ENCODE data around the gene PARD3B. TPM values are rescaled to one million over a fixed set of nuclear protein-coding genes. Genes with fewer than 3 reads are reported as not detected.

The PARD3B gene
- polyA plus RNA-seq, 1 donor: 14.0 TPM

DNA sequence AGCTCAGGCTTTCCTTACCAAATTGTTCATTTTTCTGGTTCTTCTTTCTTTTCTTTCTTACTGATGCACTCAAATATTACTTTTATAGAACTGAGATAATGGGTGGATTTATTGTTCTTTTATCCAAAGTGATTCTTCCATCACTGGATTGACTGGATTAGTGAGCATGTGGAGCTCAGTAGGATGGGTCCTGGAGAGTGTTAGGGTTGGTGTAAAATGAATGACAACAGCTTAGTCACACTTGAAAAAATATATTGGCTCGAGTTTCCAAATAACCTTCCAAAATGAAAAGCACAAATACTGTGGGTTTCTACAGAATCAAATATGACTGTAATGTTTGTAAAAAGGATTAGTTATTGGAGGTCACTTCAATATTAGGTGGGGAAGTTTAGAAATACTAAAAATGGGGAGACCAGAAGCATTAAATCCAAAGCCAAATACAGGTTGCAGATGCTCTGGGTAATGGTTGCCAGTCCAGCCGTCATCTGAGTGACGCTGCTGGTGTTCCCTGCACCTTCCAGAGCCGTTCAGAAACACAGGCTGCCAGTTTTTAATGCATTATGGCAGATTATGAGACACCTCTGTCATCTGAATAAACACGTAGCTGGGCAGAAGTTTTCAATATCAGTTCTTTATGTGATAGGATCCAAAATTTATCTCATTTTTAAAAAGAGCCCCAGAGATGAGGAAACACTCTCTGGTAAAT lies 842.2 kb downstream of the PARD3B start:
- DNase-seq: no peak
- 100% methylated on average over 1 of the region's 5 CpGs for WGBS (ENCODE audit: insufficient coverage, low lambda C conversion rate)
- no peaks in the 10 kb centered on the region for H3K27me3 ChIP-seq (ENCODE audit: control insufficient read depth, insufficient read depth, low read length)
- H3K27ac ChIP-seq (ENCODE audit: low read length): no peak overlapping the region
- H3K4me3 ChIP-seq (ENCODE audit: low read length): no peak overlapping the region
- no peaks in the 10 kb centered on the region for H3K9me3 ChIP-seq (ENCODE audit: control insufficient read depth, low read depth, low read length)
- H3K4me1 ChIP-seq (ENCODE audit: control insufficient read depth, insufficient read depth, low read length): no peaks in the 10 kb centered on the region
- no peaks in the 10 kb centered on the region for H3K36me3 ChIP-seq (ENCODE audit: control insufficient read depth, insufficient read depth, low read length)

DNA sequence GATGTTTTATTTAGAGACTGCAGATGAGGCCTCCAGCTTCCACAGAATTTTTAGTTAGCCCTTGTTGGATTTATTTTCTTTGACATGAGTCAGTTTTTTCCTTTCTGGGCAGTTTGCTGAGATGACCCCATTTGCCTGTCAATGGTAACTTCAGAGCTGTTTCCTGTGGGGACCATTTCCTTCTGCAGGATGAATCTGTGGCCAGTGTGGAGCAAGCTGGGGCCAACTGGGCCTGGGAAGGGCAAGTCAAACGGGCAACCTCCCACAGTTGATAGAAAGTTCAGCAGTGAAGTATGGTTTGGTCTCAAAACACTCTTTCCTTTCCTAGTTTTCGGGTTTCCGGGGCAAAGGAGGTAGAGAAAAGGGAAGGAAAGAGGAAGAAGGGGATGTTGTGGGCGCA lies 845.6 kb downstream of the PARD3B start:
- Histone ChIP-seq H3K4me3 (ENCODE audit: low read length) (no peak overlapping the region), H3K36me3 (ENCODE audit: control insufficient read depth, insufficient read depth, low read length) (no peaks in the 10 kb centered on the region), H3K27me3 (ENCODE audit: control insufficient read depth, insufficient read depth, low read length) (no peaks in the 10 kb centered on the region), H3K9me3 (ENCODE audit: control insufficient read depth, low read depth, low read length) (no peaks in the 10 kb centered on the region), H3K27ac (ENCODE audit: low read length) (no peak overlapping the region), H3K4me1 (ENCODE audit: control insufficient read depth, insufficient read depth, low read length) (no peaks in the 10 kb centered on the region)
- no CpG with 5 or more reads among the region's 4 CpGs for WGBS (ENCODE audit: insufficient coverage, low lambda C conversion rate)
- no peak for DNase-seq

DNA sequence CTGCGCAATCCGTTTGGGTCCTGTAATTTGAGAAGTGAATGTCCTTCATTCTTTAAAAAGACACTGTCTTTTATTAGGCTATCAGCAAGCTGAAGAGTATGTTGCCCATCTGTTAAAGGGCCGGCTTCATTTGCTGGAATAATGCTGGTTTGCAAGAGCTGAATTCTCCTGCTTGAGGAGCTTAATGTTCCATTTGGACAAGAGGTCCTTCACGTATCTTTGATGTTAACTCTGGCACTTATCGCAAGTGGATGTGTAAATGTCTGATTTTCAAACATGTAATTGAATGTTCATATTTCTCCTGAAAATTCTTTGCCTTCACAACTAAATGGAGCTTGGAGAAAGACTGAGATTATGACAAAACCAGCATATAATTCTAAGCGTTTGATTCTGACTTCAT lies 856.2 kb downstream of the PARD3B start:
- H3K4me3 ChIP-seq (ENCODE audit: low read length): no peak overlapping the region
- no peaks in the 10 kb centered on the region for H3K36me3 ChIP-seq (ENCODE audit: control insufficient read depth, insufficient read depth, low read length)
- DNase-seq: no peak
- H3K27ac ChIP-seq (ENCODE audit: low read length): no peak overlapping the region
- peaks cover 8% of the 10 kb centered on the region for H3K4me1 ChIP-seq (ENCODE audit: control insufficient read depth, insufficient read depth, low read length)
- no peaks in the 10 kb centered on the region for H3K27me3 ChIP-seq (ENCODE audit: control insufficient read depth, insufficient read depth, low read length)
- 38% methylated on average over 2 of the region's 6 CpGs for WGBS (ENCODE audit: insufficient coverage, low lambda C conversion rate)
- no peaks in the 10 kb centered on the region for H3K9me3 ChIP-seq (ENCODE audit: control insufficient read depth, low read depth, low read length)

DNA sequence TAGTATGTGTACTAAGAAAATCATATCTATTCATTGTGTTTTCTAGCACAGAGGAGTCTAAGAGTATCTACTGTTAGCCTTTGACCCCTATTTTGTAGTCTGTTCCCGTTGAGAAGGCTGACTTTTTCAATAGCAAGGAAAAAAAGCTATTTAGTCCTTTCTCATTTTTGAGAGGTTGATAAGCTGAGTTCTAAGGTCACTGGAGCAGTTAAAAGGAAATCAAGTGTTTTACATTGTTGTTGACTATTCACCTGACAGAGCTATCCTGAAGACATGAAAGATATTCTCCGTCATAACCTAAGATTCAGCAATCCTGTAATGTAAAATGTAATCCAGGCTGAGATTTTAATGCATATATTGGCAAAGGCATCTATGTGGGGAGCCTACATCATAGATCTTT lies 856.7 kb downstream of the PARD3B start:
- H3K27me3 ChIP-seq (ENCODE audit: control insufficient read depth, insufficient read depth, low read length): no peaks in the 10 kb centered on the region
- H3K27ac ChIP-seq (ENCODE audit: low read length): peak overlapping the region; percentile 23
- no peak overlapping the region for H3K4me3 ChIP-seq (ENCODE audit: low read length)
- WGBS (ENCODE audit: insufficient coverage, low lambda C conversion rate): no CpG with 5 or more reads among the region's 2 CpGs
- H3K4me1 ChIP-seq (ENCODE audit: control insufficient read depth, insufficient read depth, low read length): peaks cover 8% of the 10 kb centered on the region
- H3K36me3 ChIP-seq (ENCODE audit: control insufficient read depth, insufficient read depth, low read length): no peaks in the 10 kb centered on the region
- no peaks in the 10 kb centered on the region for H3K9me3 ChIP-seq (ENCODE audit: control insufficient read depth, low read depth, low read length)
- peak; percentile 13 to 75 for DNase-seq

DNA sequence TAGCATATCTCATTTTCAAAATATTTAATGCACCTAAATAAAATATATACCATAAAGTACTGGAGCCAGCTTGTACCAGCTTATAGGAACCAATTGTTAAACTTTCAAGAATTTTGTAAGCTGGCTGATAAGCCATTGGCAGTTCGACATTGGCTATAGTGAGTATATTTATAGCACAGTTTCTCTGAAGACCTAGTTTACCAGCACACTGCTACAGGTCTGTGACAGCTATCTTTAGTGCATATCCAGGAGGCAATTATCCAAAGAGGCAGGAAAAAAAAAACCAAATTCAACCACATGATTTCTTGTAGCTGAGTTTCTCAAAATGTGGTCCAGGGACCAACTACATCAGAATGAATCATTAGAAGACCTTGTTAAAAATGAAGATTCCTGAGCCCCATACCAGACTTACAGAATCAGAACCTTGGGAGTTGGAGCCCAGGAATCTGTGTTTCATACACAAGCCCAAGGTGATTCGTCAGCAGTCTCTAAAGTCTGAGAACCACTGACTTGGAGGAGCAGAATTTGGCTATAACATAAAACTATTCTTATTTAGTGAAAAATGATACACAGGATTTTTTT lies 858.1 kb downstream of the PARD3B start:
- no peaks in the 10 kb centered on the region for H3K9me3 ChIP-seq (ENCODE audit: control insufficient read depth, low read depth, low read length)
- peaks cover 8% of the 10 kb centered on the region for H3K4me1 ChIP-seq (ENCODE audit: control insufficient read depth, insufficient read depth, low read length)
- H3K36me3 ChIP-seq (ENCODE audit: control insufficient read depth, insufficient read depth, low read length): no peaks in the 10 kb centered on the region
- no peak overlapping the region for H3K4me3 ChIP-seq (ENCODE audit: low read length)
- WGBS (ENCODE audit: insufficient coverage, low lambda C conversion rate): no CpG with 5 or more reads among the region's 2 CpGs
- DNase-seq: no peak
- H3K27me3 ChIP-seq (ENCODE audit: control insufficient read depth, insufficient read depth, low read length): no peaks in the 10 kb centered on the region
- no peak overlapping the region for H3K27ac ChIP-seq (ENCODE audit: low read length)

DNA sequence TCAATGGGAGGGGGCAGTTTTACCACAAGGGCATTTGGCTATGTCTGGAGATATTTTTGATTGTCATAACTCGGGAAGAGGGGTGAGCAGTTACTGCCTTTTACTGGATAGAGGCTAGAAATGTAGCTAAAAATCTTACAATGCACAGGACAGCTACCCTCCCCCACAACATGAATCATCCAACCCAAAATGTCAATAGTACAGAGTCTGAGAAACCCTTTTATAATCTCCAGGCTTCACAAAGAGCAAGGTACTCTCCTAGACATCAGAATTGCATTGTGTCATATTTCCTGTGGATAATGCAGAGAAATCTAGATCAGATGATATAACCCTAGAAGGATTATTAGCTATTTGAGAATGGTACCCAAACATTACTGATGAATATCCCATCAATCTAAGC lies 859.9 kb downstream of the PARD3B start:
- no peaks in the 10 kb centered on the region for H3K9me3 ChIP-seq (ENCODE audit: control insufficient read depth, low read depth, low read length)
- H3K4me1 ChIP-seq (ENCODE audit: control insufficient read depth, insufficient read depth, low read length): peaks cover 8% of the 10 kb centered on the region
- no peak overlapping the region for H3K27ac ChIP-seq (ENCODE audit: low read length)
- DNase-seq: peak in 1 of 2 donors; percentile 5
- no peaks in the 10 kb centered on the region for H3K36me3 ChIP-seq (ENCODE audit: control insufficient read depth, insufficient read depth, low read length)
- WGBS (ENCODE audit: insufficient coverage, low lambda C conversion rate): 100% methylated on average over 1 of the region's 1 CpG
- no peak overlapping the region for H3K4me3 ChIP-seq (ENCODE audit: low read length)
- H3K27me3 ChIP-seq (ENCODE audit: control insufficient read depth, insufficient read depth, low read length): no peaks in the 10 kb centered on the region

DNA sequence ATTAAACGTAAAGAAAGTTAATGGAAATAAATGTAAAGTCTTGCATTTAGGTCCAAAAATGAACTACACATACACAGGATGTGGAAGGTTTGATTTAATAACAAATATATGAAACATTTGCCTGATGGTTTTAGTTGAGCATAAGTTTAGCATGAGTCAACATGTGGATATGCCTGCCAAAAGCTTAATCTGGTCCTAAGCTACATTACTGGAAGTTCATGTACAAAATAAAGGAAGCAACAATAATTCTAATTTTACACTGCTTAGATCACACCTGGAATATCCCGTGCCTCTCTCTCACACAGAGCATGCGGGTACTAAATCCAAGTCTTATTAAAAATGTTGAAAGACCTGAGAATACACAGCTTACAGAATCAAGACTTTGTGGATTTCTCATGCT lies 860.5 kb downstream of the PARD3B start:
- Histone ChIP-seq H3K9me3 (ENCODE audit: control insufficient read depth, low read depth, low read length) (no peaks in the 10 kb centered on the region), H3K4me1 (ENCODE audit: control insufficient read depth, insufficient read depth, low read length) (peaks cover 8% of the 10 kb centered on the region), H3K4me3 (ENCODE audit: low read length) (no peak overlapping the region), H3K27me3 (ENCODE audit: control insufficient read depth, insufficient read depth, low read length) (no peaks in the 10 kb centered on the region), H3K27ac (ENCODE audit: low read length) (no peak overlapping the region), H3K36me3 (ENCODE audit: control insufficient read depth, insufficient read depth, low read length) (no peaks in the 10 kb centered on the region)
- 90% methylated on average over 2 of the region's 3 CpGs for WGBS (ENCODE audit: insufficient coverage, low lambda C conversion rate)
- peak in 1 of 2 donors; percentile 3 for DNase-seq

DNA sequence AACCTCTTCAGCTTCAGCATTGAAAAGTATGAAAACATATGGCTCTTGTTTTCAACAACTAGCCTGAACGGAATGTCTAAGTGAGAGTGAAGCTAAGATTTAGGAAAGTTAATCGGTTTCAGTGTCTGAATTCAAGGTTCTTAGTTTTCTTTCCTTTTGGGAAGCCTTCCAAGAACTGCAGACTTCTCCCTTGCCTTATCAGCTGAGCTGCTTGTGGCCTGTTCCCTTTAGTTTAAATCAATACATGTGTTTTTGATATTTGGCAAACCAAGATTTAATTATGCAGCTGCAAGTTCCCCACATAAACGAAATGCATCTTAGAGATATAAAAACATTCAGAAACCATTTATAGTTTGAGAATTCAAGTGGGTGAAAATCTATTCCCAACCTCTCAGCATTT lies 862.7 kb downstream of the PARD3B start:
- Histone ChIP-seq H3K36me3 (ENCODE audit: control insufficient read depth, insufficient read depth, low read length) (no peaks in the 10 kb centered on the region), H3K27ac (ENCODE audit: low read length) (no peak overlapping the region), H3K4me1 (ENCODE audit: control insufficient read depth, insufficient read depth, low read length) (no peaks in the 10 kb centered on the region), H3K27me3 (ENCODE audit: control insufficient read depth, insufficient read depth, low read length) (no peaks in the 10 kb centered on the region), H3K4me3 (ENCODE audit: low read length) (no peak overlapping the region), H3K9me3 (ENCODE audit: control insufficient read depth, low read depth, low read length) (no peaks in the 10 kb centered on the region)
- WGBS (ENCODE audit: insufficient coverage, low lambda C conversion rate): 77% methylated on average over 2 of the region's 3 CpGs
- DNase-seq: no peak

DNA sequence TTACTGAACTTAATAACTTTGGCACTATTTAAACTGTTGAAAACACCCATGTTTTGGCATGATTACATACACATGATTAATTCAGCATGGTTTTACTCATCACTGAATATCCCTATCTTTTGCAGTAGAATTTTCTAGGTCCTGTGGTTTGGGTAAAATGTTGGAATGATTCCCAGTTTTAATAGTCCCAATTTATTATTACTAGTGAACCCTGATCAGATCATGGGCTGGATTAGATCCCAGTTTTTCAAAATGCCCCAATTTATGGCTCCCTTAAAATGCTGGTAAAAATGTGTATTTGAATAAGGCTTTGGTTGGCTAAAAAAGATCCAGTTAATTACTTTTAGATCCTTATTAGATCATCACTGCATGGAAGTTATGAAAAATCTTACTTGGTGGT lies 863.4 kb downstream of the PARD3B start:
- H3K9me3 ChIP-seq (ENCODE audit: control insufficient read depth, low read depth, low read length): no peaks in the 10 kb centered on the region
- H3K36me3 ChIP-seq (ENCODE audit: control insufficient read depth, insufficient read depth, low read length): no peaks in the 10 kb centered on the region
- no peak overlapping the region for H3K27ac ChIP-seq (ENCODE audit: low read length)
- no peak overlapping the region for H3K4me3 ChIP-seq (ENCODE audit: low read length)
- DNase-seq: no peak
- H3K27me3 ChIP-seq (ENCODE audit: control insufficient read depth, insufficient read depth, low read length): no peaks in the 10 kb centered on the region
- no peaks in the 10 kb centered on the region for H3K4me1 ChIP-seq (ENCODE audit: control insufficient read depth, insufficient read depth, low read length)

DNA sequence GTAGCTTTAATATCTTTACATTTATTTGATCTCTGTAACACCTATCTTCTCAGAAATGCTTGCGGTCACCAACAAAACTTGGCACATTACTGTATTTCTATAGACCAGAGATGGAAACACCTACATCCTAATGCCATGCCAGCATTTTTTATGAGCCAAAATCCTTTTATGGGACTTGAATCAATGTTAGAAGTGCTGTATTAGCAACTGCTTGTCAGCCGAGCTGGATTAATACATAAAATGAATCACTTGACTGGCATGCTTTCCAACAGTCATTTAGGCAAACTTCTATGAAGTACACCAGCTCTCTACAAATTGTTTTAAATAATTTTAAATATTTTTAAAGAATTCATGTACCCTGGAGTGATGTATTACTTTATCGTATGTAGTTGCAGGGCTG lies 864.1 kb downstream of the PARD3B start:
- H3K4me1 ChIP-seq (ENCODE audit: control insufficient read depth, insufficient read depth, low read length): no peaks in the 10 kb centered on the region
- H3K4me3 ChIP-seq (ENCODE audit: low read length): no peak overlapping the region
- WGBS (ENCODE audit: insufficient coverage, low lambda C conversion rate): 100% methylated on average over 2 of the region's 3 CpGs
- no peak for DNase-seq
- no peaks in the 10 kb centered on the region for H3K27me3 ChIP-seq (ENCODE audit: control insufficient read depth, insufficient read depth, low read length)
- no peaks in the 10 kb centered on the region for H3K36me3 ChIP-seq (ENCODE audit: control insufficient read depth, insufficient read depth, low read length)
- H3K27ac ChIP-seq (ENCODE audit: low read length): no peak overlapping the region
- H3K9me3 ChIP-seq (ENCODE audit: control insufficient read depth, low read depth, low read length): no peaks in the 10 kb centered on the region

DNA sequence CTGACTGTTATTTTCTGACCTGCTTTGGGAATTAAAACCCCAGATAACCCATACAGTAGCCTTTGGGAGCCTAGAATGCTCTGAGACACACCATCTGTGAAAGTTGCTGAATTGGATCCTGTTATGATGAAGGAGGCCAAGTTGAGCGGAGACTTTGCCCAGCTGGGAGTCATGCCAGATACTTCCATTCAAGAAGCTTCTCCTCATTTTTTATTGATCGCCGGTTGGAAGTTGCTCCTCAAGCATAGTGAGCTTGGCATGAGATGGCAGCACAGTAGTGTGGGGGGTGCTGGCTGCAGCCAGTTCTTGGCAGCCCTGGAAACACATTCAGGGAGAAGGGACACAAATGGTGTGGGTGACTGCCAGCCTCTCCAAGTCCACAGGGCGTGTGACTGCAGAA lies 866.3 kb downstream of the PARD3B start:
- no peaks in the 10 kb centered on the region for H3K36me3 ChIP-seq (ENCODE audit: control insufficient read depth, insufficient read depth, low read length)
- no peaks in the 10 kb centered on the region for H3K27me3 ChIP-seq (ENCODE audit: control insufficient read depth, insufficient read depth, low read length)
- DNase-seq: no peak
- H3K4me1 ChIP-seq (ENCODE audit: control insufficient read depth, insufficient read depth, low read length): no peaks in the 10 kb centered on the region
- no peak overlapping the region for H3K27ac ChIP-seq (ENCODE audit: low read length)
- no peaks in the 10 kb centered on the region for H3K9me3 ChIP-seq (ENCODE audit: control insufficient read depth, low read depth, low read length)
- no peak overlapping the region for H3K4me3 ChIP-seq (ENCODE audit: low read length)
- WGBS (ENCODE audit: insufficient coverage, low lambda C conversion rate): no CpG with 5 or more reads among the region's 4 CpGs

Data from large intestine (tissue), 3 donors.